ENCODE data around the gene SETD2. TPM values are rescaled to one million over a fixed set of nuclear protein-coding genes. Genes with fewer than 3 reads are reported as not detected.

SETD2 gene
- total and polyA plus RNA-seq, 2 experiments from 2014 or later: 16.7 to 45.2 TPM

DNA sequence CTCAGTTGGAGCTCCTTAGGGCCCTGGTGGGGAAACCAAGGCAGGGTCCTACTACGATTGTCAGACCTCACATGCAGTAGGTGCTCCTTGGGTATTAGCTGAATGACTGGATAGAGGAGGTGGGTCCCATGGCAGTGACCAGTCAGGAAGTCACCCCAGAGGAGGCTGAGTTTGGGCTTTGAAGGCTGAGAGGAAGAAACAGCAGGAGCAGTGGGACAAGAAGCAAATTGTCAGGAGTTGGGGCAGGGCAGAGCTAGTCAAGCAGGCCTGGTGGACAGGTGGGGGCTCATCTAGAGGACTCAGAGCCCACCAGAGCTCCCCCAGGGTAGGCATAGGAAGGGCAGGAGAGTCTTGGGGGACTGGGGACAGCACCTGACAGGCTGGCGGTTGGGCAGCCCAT, 181.4 kb downstream of the SETD2 start (continued):
- TF ChIP-seq POLR2AphosphoS5 (IDR thresholded peaks at IDR 0.05; ENCODE audit: low read depth): no peak
- no peak for TF ChIP-seq EZH2 (IDR thresholded peaks at IDR 0.05; ENCODE audit: low read depth, unreplicated experiment)
- no peak for TF ChIP-seq ZNF331 (CRISPR knock-in tag; IDR thresholded peaks at IDR 0.05; ENCODE audit: low read depth)
- TF ChIP-seq STAT1 (IDR thresholded peaks at IDR 0.05; ENCODE audit: unreplicated experiment): no peak
- no peak for TF ChIP-seq EZH2phosphoT487 (IDR thresholded peaks at IDR 0.05; ENCODE audit: unreplicated experiment)
- no peak for TF ChIP-seq REST (IDR thresholded peaks at IDR 0.05; ENCODE audit: unreplicated experiment)
- TF ChIP-seq CTCF (conservative IDR thresholded peaks at IDR 0.05; ENCODE audit: low read depth in 2 of 2): no peak
- no peak for TF ChIP-seq ZNF114 (CRISPR knock-in tag; IDR thresholded peaks at IDR 0.05)
- no peak for TF ChIP-seq JUNB (IDR thresholded peaks at IDR 0.05; ENCODE audit: unreplicated experiment)

- Mint-ChIP-seq H3K36me3 (ENCODE audit: low read depth) (no peaks in the 10 kb centered on the region; the same call in 2 of the 3 replicates), H3K27me3 (ENCODE audit: insufficient read depth, low read depth, poor library complexity) (peaks cover 29% of the 10 kb centered on the region), H3K9me3 (peaks cover 3% of the 10 kb centered on the region; the same call in 1 of the 3 replicates), H3K4me1 (peaks cover 40% of the 10 kb centered on the region), H3K27ac (no peak overlapping the region), H3K4me3 (peak overlapping the region; percentile 55)
- H4K20me1 ChIP-seq (replicated peaks; ENCODE audit: insufficient read depth): peaks cover 5% of the 10 kb centered on the region
- H3K36me3 ChIP-seq (ENCODE audit: insufficient read depth): no peaks in the 10 kb centered on the region
- 0 out of 2 replicates have a peak, but pooled peaks cover 5% of the 10 kb centered on the region for H3K27me3 ChIP-seq (ENCODE audit: insufficient read depth)
- peak overlapping the region; percentile 69 for H3K4me2 ChIP-seq
- H3K9me2 ChIP-seq (ENCODE audit: insufficient read depth): 0 out of 2 replicates have a peak, but pooled peaks cover 4% of the 10 kb centered on the region
- peak; percentile 77 for DNase-seq (ENCODE audit: low spot score)
- H3F3A ChIP-seq (replicated peaks; ENCODE audit: low read depth): no peaks in the 10 kb centered on the region; the same call in 1 of the 2 replicates
- ATAC-seq: peak; percentile 22
- H2AFZ ChIP-seq: no peak overlapping the region
- peak overlapping the region; percentile 45 for H3K4me3 ChIP-seq
- no peak overlapping the region for H3K27ac ChIP-seq (ENCODE audit: low read depth)
- 0 out of 2 replicates have a peak, but pooled peaks cover 4% of the 10 kb centered on the region for H3K79me2 ChIP-seq (replicated peaks; ENCODE audit: insufficient read depth)
- peaks cover 12% of the 10 kb centered on the region for H3K4me1 ChIP-seq (ENCODE audit: insufficient read depth)
- TF ChIP-seq POLR2AphosphoS5 (IDR thresholded peaks at IDR 0.05; ENCODE audit: low read depth): peak; percentile 47; the same call in 1 of the 2 replicates
- 0 out of 2 replicates have a peak, but pooled peaks have one; percentile 58 for TF ChIP-seq CREB1 (CRISPR knock-in tag; IDR thresholded peaks at IDR 0.05; ENCODE audit: low read depth)
- no peak for TF ChIP-seq EZH2phosphoT487 (IDR thresholded peaks at IDR 0.05; ENCODE audit: unreplicated experiment)
- no peak for TF ChIP-seq NANOG (IDR thresholded peaks at IDR 0.05; ENCODE audit: borderline replicate concordance)
- TF ChIP-seq, protein P1, sequence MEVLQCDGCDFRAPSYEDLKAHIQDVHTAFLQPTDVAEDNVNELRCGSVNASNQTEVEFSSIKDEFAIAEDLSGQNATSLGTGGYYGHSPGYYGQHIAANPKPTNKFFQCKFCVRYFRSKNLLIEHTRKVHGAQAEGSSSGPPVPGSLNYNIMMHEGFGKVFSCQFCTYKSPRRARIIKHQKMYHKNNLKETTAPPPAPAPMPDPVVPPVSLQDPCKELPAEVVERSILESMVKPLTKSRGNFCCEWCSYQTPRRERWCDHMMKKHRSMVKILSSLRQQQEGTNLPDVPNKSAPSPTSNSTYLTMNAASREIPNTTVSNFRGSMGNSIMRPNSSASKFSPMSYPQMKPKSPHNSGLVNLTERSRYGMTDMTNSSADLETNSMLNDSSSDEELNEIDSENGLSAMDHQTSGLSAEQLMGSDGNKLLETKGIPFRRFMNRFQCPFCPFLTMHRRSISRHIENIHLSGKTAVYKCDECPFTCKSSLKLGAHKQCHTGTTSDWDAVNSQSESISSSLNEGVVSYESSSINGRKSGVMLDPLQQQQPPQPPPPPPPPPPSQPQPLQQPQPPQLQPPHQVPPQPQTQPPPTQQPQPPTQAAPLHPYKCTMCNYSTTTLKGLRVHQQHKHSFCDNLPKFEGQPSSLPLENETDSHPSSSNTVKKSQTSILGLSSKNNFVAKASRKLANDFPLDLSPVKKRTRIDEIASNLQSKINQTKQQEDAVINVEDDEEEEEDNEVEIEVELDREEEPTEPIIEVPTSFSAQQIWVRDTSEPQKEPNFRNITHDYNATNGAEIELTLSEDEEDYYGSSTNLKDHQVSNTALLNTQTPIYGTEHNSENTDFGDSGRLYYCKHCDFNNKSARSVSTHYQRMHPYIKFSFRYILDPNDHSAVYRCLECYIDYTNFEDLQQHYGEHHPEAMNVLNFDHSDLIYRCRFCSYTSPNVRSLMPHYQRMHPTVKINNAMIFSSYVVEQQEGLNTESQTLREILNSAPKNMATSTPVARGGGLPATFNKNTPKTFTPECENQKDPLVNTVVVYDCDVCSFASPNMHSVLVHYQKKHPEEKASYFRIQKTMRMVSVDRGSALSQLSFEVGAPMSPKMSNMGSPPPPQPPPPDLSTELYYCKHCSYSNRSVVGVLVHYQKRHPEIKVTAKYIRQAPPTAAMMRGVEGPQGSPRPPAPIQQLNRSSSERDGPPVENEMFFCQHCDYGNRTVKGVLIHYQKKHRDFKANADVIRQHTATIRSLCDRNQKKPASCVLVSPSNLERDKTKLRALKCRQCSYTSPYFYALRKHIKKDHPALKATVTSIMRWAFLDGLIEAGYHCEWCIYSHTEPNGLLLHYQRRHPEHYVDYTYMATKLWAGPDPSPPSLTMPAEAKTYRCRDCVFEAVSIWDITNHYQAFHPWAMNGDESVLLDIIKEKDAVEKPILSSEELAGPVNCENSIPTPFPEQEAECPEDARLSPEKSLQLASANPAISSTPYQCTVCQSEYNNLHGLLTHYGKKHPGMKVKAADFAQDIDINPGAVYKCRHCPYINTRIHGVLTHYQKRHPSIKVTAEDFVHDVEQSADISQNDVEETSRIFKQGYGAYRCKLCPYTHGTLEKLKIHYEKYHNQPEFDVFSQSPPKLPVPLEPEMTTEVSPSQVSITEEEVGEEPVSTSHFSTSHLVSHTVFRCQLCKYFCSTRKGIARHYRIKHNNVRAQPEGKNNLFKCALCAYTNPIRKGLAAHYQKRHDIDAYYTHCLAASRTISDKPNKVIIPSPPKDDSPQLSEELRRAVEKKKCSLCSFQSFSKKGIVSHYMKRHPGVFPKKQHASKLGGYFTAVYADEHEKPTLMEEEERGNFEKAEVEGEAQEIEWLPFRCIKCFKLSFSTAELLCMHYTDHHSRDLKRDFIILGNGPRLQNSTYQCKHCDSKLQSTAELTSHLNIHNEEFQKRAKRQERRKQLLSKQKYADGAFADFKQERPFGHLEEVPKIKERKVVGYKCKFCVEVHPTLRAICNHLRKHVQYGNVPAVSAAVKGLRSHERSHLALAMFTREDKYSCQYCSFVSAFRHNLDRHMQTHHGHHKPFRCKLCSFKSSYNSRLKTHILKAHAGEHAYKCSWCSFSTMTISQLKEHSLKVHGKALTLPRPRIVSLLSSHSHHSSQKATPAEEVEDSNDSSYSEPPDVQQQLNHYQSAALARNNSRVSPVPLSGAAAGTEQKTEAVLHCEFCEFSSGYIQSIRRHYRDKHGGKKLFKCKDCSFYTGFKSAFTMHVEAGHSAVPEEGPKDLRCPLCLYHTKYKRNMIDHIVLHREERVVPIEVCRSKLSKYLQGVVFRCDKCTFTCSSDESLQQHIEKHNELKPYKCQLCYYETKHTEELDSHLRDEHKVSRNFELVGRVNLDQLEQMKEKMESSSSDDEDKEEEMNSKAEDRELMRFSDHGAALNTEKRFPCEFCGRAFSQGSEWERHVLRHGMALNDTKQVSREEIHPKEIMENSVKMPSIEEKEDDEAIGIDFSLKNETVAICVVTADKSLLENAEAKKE (CRISPR knock-in tag; IDR thresholded peaks at IDR 0.05): no peak
These were observed 181.9 kb downstream of the SETD2 start for GRCh38 chr3:46981932-46982471.

All from GM23338 (cell line).